K562 (cell line): Measurements from ENCODE around the gene NDRG4. TPM values are rescaled to one million over a fixed set of nuclear protein-coding genes. Genes with fewer than 3 reads are reported as not detected.
"Not testable (repeated sequence)": the region's sequence is repeated elsewhere in the genome, so short reads cannot be mapped to it uniquely, and the experiment has no call there.

Source experiments
- ATAC-seq: fragments of 200-7000 bp; cut with Tn5 transposase; 3 replicates; pipeline ENCODE4 v1.9.1; 2020; ENCODE audit warnings: moderate library complexity
- BruUV-seq: library from RNA; stranded (reverse); fragments of 400-500 nt; replicated peaks from 2 replicates; lab custom pipeline; 2021; lab: Mats Ljungman, UMichigan
- CTCF ChIA-PET: fragments of 300-600 bp; formaldehyde crosslinking; extraction: SDS; loops from one replicate; lab custom pipeline; 2021; ENCODE audit warnings: low intra/inter-chr PET ratio; lab: Yijun Ruan, JAX
- POLR2A ChIA-PET: fragments of 300-600, 350-650 bp; sonication (Branson Sonifier 250); formaldehyde crosslinking; extraction: SDS; loops from one replicate; lab custom pipeline; 2021; ENCODE audit warnings: antibody characterized with exemption, inconsistent platforms; lab: Yijun Ruan, JAX
- DNase-seq, 4 experiments: peaks; one replicate each; pipeline versions ENCODE4 v3.0.0 to v3.0.0-alpha.2; 2011 to 2018; ENCODE audit warnings: low spot score in 3 of 4, mixed read lengths in 3 of 4; ENCODE audit errors: extremely low read depth in 1 of 4
- FAIRE-seq: peaks from 2 replicates; lab custom pipeline; 2011; peaks lifted over from hg19 to GRCh38; lab: Jason Lieb, UNC
- H2AFZ ChIP-seq: 2 replicates; pipeline ENCODE4 v1.6.0; 2011; ENCODE audit warnings: low read depth, low read length, control low read depth, inconsistent platforms
- H3K27ac ChIP-seq: fragments of 200-600 bp; 3 replicates; pipeline ENCODE4 v1.8.0; 2011; ENCODE audit warnings: low read depth, mild to moderate bottlenecking, control low read depth, inconsistent platforms, low read length, moderate library complexity, mixed read lengths; ENCODE audit errors: extremely low read depth
- H3K27me3 ChIP-seq, 2 experiments: fragments of 300-600 bp in 1 of 2; 2 replicates in 1 of 2; 3 replicates in 1 of 2; pipeline versions ENCODE4 v1.6.0 to v1.8.0; 2011; ENCODE audit warnings: inconsistent platforms in 2 of 2, low read length in 2 of 2, mild to moderate bottlenecking in 1 of 2, mixed read lengths in 1 of 2, moderate library complexity in 1 of 2; ENCODE audit not compliant: control insufficient read depth in 2 of 2, insufficient read depth in 2 of 2
- H3K36me3 ChIP-seq: fragments of 300-600 bp; 3 replicates; pipeline ENCODE4 v1.8.0; 2011; ENCODE audit warnings: mild to moderate bottlenecking, low read length, inconsistent platforms; ENCODE audit not compliant: control insufficient read depth, insufficient read depth
- H3K4me1 ChIP-seq, 2 experiments: fragments of 200-600 bp in 1 of 2; replicated peaks in 1 of 2; 2 replicates in 1 of 2; 3 replicates in 1 of 2; pipeline versions ENCODE4 v1.5.1 to v1.8.0; 2011; ENCODE audit warnings: inconsistent platforms in 2 of 2, low read length in 2 of 2, mild to moderate bottlenecking in 1 of 2, mixed read lengths in 1 of 2, moderate library complexity in 1 of 2; ENCODE audit not compliant: control insufficient read depth in 2 of 2, insufficient read depth in 2 of 2
- H3K4me2 ChIP-seq: 2 replicates; pipeline ENCODE4 v1.6.1; 2011; ENCODE audit warnings: low read length, control low read depth, inconsistent platforms, mixed read lengths; ENCODE audit not compliant: insufficient read depth
- H3K4me3 ChIP-seq: fragments of 200-600 bp; sonication (generic), shearing (Covaris generic); 2 replicates; pipeline ENCODE4 v1.5.1; 2016; ENCODE audit warnings: control low read depth, inconsistent platforms
- H3K79me2 ChIP-seq: fragments of 200-600 bp; 3 replicates; pipeline ENCODE4 v1.8.0; 2011; ENCODE audit warnings: low read length, inconsistent platforms; ENCODE audit not compliant: control insufficient read depth, insufficient read depth
- H3K9ac ChIP-seq, 2 experiments: 2 replicates each; pipeline versions ENCODE4 v1.6.0 to v1.6.1; 2011; ENCODE audit warnings: low read depth in 2 of 2, low read length in 2 of 2, control low read depth in 1 of 2, inconsistent platforms in 1 of 2, mild to moderate bottlenecking in 1 of 2, mixed read lengths in 1 of 2; ENCODE audit not compliant: insufficient read depth in 1 of 2
- H3K9me1 ChIP-seq: one replicate; pipeline ENCODE4 v1.6.0; 2011; ENCODE audit warnings: inconsistent platforms, mild to moderate bottlenecking, low read length, moderate library complexity; ENCODE audit not compliant: control insufficient read depth, insufficient read depth
- H3K9me3 ChIP-seq: replicated peaks from 2 replicates; pipeline ENCODE4 v1.5.1; 2011; ENCODE audit warnings: low read depth, low read length, inconsistent platforms; ENCODE audit not compliant: control insufficient read depth, insufficient read depth
- H4K20me1 ChIP-seq: replicated peaks from 2 replicates; pipeline ENCODE4 v1.6.1; 2011; ENCODE audit warnings: low read length, inconsistent platforms, mixed read lengths; ENCODE audit not compliant: control insufficient read depth, insufficient read depth
- ARID1B ChIP-seq: fragments of 450-650 bp; IDR thresholded peaks from 2 replicates; pipeline ENCODE4 v1.6.1; 2016; ENCODE audit warnings: antibody characterized with exemption, mild to moderate bottlenecking, inconsistent platforms
- IRF2 ChIP-seq: sonication (generic); formaldehyde crosslinking; IDR thresholded peaks from 2 replicates; pipeline ENCODE4 v1.8.1; 2022; ENCODE audit warnings: mild to moderate bottlenecking, missing genetic modification reagents
- NFE2 ChIP-seq: IDR thresholded peaks from 2 replicates; pipeline ENCODE4 v1.6.1; 2014; ENCODE audit warnings: antibody characterized with exemption, low read depth
- STAT5A ChIP-seq: IDR thresholded peaks from 2 replicates; pipeline ENCODE4 v1.6.1; 2012; ENCODE audit warnings: low read length, inconsistent platforms, borderline replicate concordance
- ZC3H11A ChIP-seq: IDR thresholded peaks from 2 replicates; pipeline ENCODE4 v1.6.1; 2012; ENCODE audit warnings: low read depth, low read length, improper control_type of control experiment
- WGBS: fragments of 100-300 bp; shearing (Covaris generic); methylation state at CpG from one replicate; pipeline ENCODE4 v1.1.6; 2016; ENCODE audit warnings: low coverage, mixed read lengths; ENCODE audit not compliant: insufficient coverage; ENCODE audit errors: missing lambda C conversion rate; 5-methylcytosine and 5-hydroxymethylcytosine counted together
- in situ Hi-C: fragments of 300-500 bp; cut with MboI; formaldehyde crosslinking; loops from 4 replicates; pipeline ENCODE4 v1.15.0; 2018; ENCODE audit warnings: inconsistent platforms, mixed read lengths
- intact Hi-C: fragments of 100-400 bp; cut with micrococcal nuclease; formaldehyde crosslinking; loops from 2 replicates; pipeline ENCODE4 v1.14.2; 2022
- polyA plus RNA-seq, 8 experiments: library from polyadenylated mRNA; depleted of rRNA in 4 of 8; stranded (reverse) in 5 of 8; unstranded in 3 of 8; fragments of >200 nt; fragmentation: Nextera tagmentation in 2 of 8; fragmentation: Illumina TruSeq in 1 of 8; extraction: Ambion mirVana in 2 of 8; extraction: Trizol in 1 of 8; gene quantifications; 2 replicates each; pipeline versions ENCODE4 v1.2.1 to v1.2.3, GENCODE V29; 2011 to 2014; ENCODE audit warnings: inconsistent platforms in 1 of 8, missing spikeins in 1 of 8
- total RNA-seq, 7 experiments: library from RNA; depleted of rRNA in 6 of 7; stranded (reverse); fragments of >200 nt in 6 of 7; fragmentation: Illumina TruSeq in 2 of 7; extraction: Trizol in 2 of 7; gene quantifications; 2 replicates each; pipeline versions ENCODE4 v1.2.1 to v1.2.3, GENCODE V29; 2011 to 2021; ENCODE audit warnings: low replicate concordance in 1 of 7
- TF ChIP-seq, protein P1 (sequence below): fragments of 450-650 bp; IDR thresholded peaks from 2 replicates; pipeline ENCODE4 v1.6.1; 2016; ENCODE audit warnings: low read depth

The NDRG4 gene
- total and polyA plus RNA-seq, 9 of the 15 experiments (the other 6 are each of a cell fraction or from before 2014, with no cell fraction given) = 0.06 to 0.95 (median 0.28) TPM

DNA sequence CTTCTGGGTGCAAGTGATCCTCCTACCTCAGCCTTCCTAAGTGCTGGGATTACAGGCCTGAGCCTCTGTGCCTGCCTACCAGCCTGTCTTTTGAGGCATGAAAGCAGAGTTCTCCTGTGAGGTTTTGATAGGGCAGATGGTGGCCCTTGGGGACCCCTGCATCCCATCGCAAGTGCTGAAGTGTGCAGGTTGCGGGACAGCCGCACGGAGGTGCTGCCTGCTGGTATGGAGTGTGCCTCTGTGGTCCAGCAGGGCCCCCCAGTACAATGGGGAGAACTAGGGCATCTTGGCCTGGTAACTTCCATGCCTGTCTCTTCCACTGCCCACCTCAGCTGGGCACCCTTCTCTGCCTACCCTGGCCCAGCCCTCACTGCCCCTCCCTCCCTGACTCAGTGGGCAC is 9.9 kb upstream of the NDRG4 start (continued):
- TF ChIP-seq ZC3H11A (no peak), IRF2 (CRISPR knock-in tag) (no peak), NFE2 (no peak), ARID1B (no peak), STAT5A (no peak)
- TF ChIP-seq, protein P1, sequence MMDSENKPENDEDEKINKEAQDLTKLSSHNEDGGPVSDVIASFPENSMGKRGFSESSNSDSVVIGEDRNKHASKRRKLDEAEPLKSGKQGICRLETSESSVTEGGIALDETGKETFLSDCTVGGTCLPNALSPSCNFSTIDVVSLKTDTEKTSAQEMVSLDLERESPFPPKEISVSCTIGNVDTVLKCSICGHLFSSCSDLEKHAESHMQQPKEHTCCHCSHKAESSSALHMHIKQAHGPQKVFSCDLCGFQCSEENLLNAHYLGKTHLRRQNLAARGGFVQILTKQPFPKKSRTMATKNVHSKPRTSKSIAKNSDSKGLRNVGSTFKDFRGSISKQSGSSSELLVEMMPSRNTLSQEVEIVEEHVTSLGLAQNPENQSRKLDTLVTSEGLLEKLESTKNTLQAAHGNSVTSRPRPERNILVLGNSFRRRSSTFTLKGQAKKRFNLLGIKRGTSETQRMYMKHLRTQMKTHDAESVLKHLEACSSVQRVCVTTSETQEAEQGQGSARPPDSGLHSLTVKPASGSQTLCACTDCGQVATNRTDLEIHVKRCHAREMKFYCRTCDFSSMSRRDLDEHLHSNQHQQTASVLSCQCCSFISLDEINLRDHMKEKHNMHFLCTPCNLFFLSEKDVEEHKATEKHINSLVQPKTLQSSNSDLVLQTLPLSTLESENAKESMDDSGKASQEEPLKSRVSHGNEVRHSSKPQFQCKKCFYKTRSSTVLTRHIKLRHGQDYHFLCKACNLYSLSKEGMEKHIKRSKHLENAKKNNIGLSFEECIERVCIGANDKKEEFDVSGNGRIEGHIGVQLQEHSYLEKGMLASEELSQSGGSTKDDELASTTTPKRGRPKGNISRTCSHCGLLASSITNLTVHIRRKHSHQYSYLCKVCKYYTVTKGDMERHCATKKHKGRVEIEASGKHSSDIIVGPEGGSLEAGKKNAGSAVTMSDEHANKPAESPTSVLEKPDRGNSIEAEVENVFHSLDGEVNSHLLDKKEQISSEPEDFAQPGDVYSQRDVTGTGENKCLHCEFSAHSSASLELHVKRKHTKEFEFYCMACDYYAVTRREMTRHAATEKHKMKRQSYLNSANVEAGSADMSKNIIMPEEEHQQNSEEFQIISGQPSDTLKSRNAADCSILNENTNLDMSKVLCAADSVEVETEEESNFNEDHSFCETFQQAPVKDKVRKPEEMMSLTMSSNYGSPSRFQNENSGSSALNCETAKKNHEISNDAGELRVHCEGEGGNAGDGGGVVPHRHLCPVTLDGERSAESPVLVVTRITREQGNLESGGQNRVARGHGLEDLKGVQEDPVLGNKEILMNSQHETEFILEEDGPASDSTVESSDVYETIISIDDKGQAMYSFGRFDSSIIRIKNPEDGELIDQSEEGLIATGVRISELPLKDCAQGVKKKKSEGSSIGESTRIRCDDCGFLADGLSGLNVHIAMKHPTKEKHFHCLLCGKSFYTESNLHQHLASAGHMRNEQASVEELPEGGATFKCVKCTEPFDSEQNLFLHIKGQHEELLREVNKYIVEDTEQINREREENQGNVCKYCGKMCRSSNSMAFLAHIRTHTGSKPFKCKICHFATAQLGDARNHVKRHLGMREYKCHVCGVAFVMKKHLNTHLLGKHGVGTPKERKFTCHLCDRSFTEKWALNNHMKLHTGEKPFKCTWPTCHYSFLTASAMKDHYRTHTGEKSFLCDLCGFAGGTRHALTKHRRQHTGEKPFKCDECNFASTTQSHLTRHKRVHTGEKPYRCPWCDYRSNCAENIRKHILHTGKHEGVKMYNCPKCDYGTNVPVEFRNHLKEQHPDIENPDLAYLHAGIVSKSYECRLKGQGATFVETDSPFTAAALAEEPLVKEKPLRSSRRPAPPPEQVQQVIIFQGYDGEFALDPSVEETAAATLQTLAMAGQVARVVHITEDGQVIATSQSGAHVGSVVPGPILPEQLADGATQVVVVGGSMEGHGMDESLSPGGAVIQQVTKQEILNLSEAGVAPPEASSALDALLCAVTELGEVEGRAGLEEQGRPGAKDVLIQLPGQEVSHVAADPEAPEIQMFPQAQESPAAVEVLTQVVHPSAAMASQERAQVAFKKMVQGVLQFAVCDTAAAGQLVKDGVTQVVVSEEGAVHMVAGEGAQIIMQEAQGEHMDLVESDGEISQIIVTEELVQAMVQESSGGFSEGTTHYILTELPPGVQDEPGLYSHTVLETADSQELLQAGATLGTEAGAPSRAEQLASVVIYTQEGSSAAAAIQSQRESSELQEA = no peak

GRCh38 chr16:58490539-58490938 is 9.4 kb upstream of the NDRG4 start:
- H3K9ac ChIP-seq, H3K4me3 ChIP-seq, H3K79me2 ChIP-seq, FAIRE-seq, DNase-seq, ATAC-seq, H4K20me1 ChIP-seq, H2AFZ ChIP-seq, POLR2A ChIA-PET, H3K9me1 ChIP-seq, H3K36me3 ChIP-seq, H3K9me3 ChIP-seq, H3K27ac ChIP-seq, H3K4me2 ChIP-seq, intact Hi-C loops, BruUV-seq: not testable (repeated sequence)
- 20% methylated on average over 8 of the region's 8 CpGs for WGBS
- in situ Hi-C loops = loop anchor here (5.0 kb wide), 1 partner anchor 153 kb away; no protein-coding TSS in a partner anchor
- CTCF ChIA-PET = interaction anchor here (4.1 kb wide), 1 partner anchor 154 kb away, joined by 59 read pairs; no protein-coding TSS in a partner anchor
- Histone ChIP-seq H3K27me3 (peaks cover 0 to 33% of the 10 kb centered on the region in 2 experiments; a peak in 4 of 5 replicates), H3K4me1 (peaks cover 10 to 32% of the 10 kb centered on the region in 2 experiments; a peak in 4 of 5 replicates)
